ENCODE results near the gene VSIG10L. TPM values are rescaled to one million over a fixed set of nuclear protein-coding genes. Genes with fewer than 3 reads are reported as not detected.

The VSIG10L gene
- total RNA-seq, 2 experiments from 2014 or later: 0.11 to 0.14 TPM

DNA sequence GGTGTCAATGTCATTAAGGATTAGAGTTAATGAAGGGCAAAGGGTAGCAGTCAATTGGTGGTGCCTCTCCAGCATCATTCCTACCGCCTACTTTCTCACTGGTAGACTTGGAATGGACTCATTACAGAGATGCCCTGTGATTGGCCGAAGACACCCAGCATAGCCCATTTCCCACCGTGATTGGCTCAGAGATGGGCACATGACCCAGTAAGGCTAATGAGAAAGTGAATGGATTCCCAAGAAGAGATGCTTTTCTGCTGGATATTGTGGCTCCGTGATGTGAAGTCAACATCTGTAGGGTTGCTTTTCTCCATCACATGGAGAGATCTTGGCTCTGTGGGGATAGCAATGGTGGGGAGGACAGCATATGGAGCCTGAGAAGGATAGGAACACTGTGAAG, 11.6 kb downstream of the VSIG10L start:
- peaks cover 40 to 45% of the 10 kb centered on the region in 2 experiments for H3K27me3 ChIP-seq (ENCODE audit: control insufficient read depth in 1 of 2, insufficient read depth in 2 of 2, low read length in 2 of 2)

DNA sequence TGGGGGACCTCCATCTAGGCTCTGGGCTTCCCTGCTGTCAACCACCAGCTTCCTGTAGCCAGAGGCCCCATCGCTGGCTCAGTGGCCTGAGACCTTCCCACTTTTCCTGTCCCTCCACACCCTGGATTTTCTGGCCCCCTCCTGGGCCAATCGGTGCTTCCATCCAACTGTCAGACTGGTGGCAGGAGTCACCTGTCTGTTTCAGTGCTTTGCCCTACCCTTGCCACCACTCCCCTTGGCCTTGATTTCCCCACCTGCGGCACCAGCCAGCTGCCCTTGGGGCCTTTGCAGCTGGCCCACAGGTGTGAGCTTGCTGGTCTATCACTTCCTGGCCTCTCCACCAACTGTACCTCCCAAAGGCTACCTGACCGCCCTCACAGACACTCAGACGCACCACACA, 12.5 kb downstream of the VSIG10L start:
- H3K36me3 Mint-ChIP-seq (ENCODE audit: low read depth): no peaks in the 10 kb centered on the region
- intact Hi-C loops (cut with DNase I, micrococcal nuclease): no loop called here

More for the DNA sequence above, 11.6 kb downstream of the VSIG10L start:
- H3K4me3 ChIP-seq (ENCODE audit: low read length): no peak overlapping the region
- Mint-ChIP-seq H3K4me1 (ENCODE audit: low read depth) (no peaks in the 10 kb centered on the region), H3K27me3 (peaks cover 60% of the 10 kb centered on the region), H3K4me3 (no peak overlapping the region), H3K36me3 (ENCODE audit: low read depth) (no peaks in the 10 kb centered on the region), H3K9me3 (no peaks in the 10 kb centered on the region), H3K27ac (no peak overlapping the region)
- no peaks in the 10 kb centered on the region for H3K36me3 ChIP-seq (ENCODE audit: insufficient read depth, low read length)
- POLR2A ChIA-PET: no interaction called here
- ATAC-seq (ENCODE audit: poor library complexity) (no peak), DNase-seq (no peak)
- intact Hi-C loops (cut with DNase I, micrococcal nuclease): no loop called here
- TF ChIP-seq, protein P1, sequence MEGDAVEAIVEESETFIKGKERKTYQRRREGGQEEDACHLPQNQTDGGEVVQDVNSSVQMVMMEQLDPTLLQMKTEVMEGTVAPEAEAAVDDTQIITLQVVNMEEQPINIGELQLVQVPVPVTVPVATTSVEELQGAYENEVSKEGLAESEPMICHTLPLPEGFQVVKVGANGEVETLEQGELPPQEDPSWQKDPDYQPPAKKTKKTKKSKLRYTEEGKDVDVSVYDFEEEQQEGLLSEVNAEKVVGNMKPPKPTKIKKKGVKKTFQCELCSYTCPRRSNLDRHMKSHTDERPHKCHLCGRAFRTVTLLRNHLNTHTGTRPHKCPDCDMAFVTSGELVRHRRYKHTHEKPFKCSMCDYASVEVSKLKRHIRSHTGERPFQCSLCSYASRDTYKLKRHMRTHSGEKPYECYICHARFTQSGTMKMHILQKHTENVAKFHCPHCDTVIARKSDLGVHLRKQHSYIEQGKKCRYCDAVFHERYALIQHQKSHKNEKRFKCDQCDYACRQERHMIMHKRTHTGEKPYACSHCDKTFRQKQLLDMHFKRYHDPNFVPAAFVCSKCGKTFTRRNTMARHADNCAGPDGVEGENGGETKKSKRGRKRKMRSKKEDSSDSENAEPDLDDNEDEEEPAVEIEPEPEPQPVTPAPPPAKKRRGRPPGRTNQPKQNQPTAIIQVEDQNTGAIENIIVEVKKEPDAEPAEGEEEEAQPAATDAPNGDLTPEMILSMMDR (IDR thresholded peaks at IDR 0.05): no peak
- peaks cover 0 to 22% of the 10 kb centered on the region in 2 experiments for H3K9me3 ChIP-seq (ENCODE audit: control insufficient read depth in 1 of 2, insufficient read depth in 1 of 2, low read length in 2 of 2)
- H3K27ac ChIP-seq (ENCODE audit: low read depth in 1 of 2, low read length in 2 of 2): no peak overlapping the region
- CTCF ChIA-PET: no interaction called here
- H3K4me1 ChIP-seq (ENCODE audit: insufficient read depth, low read length): peaks cover 13% of the 10 kb centered on the region

DNA sequence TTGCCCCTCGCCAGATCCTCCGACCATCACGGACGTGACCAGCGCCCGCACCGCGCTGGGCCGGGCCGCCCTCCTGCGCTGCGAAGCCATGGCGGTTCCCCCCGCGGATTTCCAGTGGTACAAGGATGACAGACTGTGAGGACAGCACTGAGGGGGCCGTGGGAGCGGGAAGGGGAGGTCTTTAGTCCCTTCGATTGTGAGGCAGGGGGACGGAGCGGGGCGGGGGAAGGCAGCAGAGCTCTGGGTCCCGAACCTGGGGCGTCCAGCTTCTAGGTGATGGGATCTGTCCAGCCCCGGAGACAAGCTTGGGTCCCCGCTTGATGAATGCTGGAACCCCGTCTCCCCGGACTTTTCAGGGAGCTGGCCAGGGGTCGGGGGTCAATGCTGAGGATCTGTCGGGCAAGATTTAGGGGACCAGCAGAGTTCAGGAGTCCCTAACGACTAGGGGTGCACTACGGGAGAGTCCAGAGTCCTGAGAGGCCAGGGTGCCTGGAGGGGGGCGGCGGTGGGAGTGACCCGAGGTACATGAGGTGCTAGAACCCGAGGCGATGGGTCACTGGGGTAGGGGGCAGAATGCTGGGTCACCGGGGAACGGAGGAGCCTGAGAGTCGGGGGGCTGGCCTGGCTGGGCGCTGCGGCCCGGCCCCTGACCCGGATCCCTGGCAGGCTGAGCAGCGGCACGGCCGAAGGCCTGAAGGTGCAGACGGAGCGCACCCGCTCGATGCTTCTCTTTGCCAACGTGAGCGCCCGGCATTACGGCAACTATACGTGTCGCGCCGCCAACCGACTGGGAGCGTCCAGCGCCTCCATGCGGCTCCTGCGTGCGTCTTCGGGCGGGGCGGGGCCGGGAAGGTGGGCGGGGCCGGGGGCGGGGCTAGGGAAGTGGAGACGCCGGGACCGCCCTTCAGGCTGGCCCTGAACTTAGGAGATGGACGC, 14.6 kb downstream of the VSIG10L start:
- no peaks in the 10 kb centered on the region for H3K36me3 ChIP-seq (ENCODE audit: insufficient read depth, low read length)
- peaks cover 89% of the 10 kb centered on the region for H3K27me3 Mint-ChIP-seq
- peaks cover 0 to 22% of the 10 kb centered on the region in 2 experiments for H3K9me3 ChIP-seq (ENCODE audit: control insufficient read depth in 1 of 2, insufficient read depth in 1 of 2, low read length in 2 of 2)
- no peak overlapping the region for H3K4me3 Mint-ChIP-seq
- no peak overlapping the region for H3K27ac Mint-ChIP-seq
- ATAC-seq (ENCODE audit: poor library complexity): peak; percentile 83
- no peaks in the 10 kb centered on the region for H3K4me1 Mint-ChIP-seq (ENCODE audit: low read depth)
- TF ChIP-seq, protein P1 (IDR thresholded peaks at IDR 0.05): no peak
- POLR2A ChIA-PET: no interaction called here
- peak overlapping the region; percentile 7 for H3K4me3 ChIP-seq (ENCODE audit: low read length)
- CTCF ChIA-PET: no interaction called here
- H3K36me3 Mint-ChIP-seq (ENCODE audit: low read depth): no peaks in the 10 kb centered on the region
- H3K4me1 ChIP-seq (ENCODE audit: insufficient read depth, low read length): peaks cover 13% of the 10 kb centered on the region
- DNase-seq: peak in 11 of 14 experiments; percentile 13 to 75 (median 30)
- intact Hi-C loops (cut with DNase I, micrococcal nuclease): no loop called here
- no peaks in the 10 kb centered on the region for H3K9me3 Mint-ChIP-seq
- peaks cover 47 to 50% of the 10 kb centered on the region in 2 experiments for H3K27me3 ChIP-seq (ENCODE audit: control insufficient read depth in 1 of 2, insufficient read depth in 2 of 2, low read length in 2 of 2)
- no peak overlapping the region for H3K27ac ChIP-seq (ENCODE audit: low read depth in 1 of 2, low read length in 2 of 2)

More for the DNA sequence above, 12.5 kb downstream of the VSIG10L start:
- DNase-seq (no peak), ATAC-seq (ENCODE audit: poor library complexity) (no peak)
- TF ChIP-seq, protein P1 (IDR thresholded peaks at IDR 0.05): no peak
- CTCF ChIA-PET: no interaction called here
- H3K27ac ChIP-seq (ENCODE audit: low read depth in 1 of 2, low read length in 2 of 2): no peak overlapping the region
- H3K36me3 ChIP-seq (ENCODE audit: insufficient read depth, low read length): no peaks in the 10 kb centered on the region
- H3K4me3 ChIP-seq (ENCODE audit: low read length): no peak overlapping the region
- Mint-ChIP-seq H3K4me1 (ENCODE audit: low read depth) (no peaks in the 10 kb centered on the region), H3K27ac (no peak overlapping the region), H3K27me3 (peaks cover 70% of the 10 kb centered on the region), H3K4me3 (no peak overlapping the region), H3K9me3 (no peaks in the 10 kb centered on the region)
- H3K9me3 ChIP-seq (ENCODE audit: control insufficient read depth in 1 of 2, insufficient read depth in 1 of 2, low read length in 2 of 2): peaks cover 0 to 22% of the 10 kb centered on the region in 2 experiments
- peaks cover 13% of the 10 kb centered on the region for H3K4me1 ChIP-seq (ENCODE audit: insufficient read depth, low read length)
- POLR2A ChIA-PET: no interaction called here
- H3K27me3 ChIP-seq (ENCODE audit: control insufficient read depth in 1 of 2, insufficient read depth in 2 of 2, low read length in 2 of 2): peaks cover 40 to 50% of the 10 kb centered on the region in 2 experiments

Data from CD4-positive, alpha-beta T cell (primary cell).